Endodermal cell (in vitro differentiated cells): ENCODE measurements around the gene IQCK. TPM values are rescaled to one million over a fixed set of nuclear protein-coding genes. Genes with fewer than 3 reads are reported as not detected.
A peak's percentile ranks its signal among the peaks of the same experiment; 100 is the strongest.

Source experiments
- DNase-seq: peaks from one replicate; pipeline ENCODE4 v3.0.0-alpha.2; 2017
- H3K27ac ChIP-seq: 2 replicates; pipeline ENCODE4 v1.5.1; 2013; ENCODE audit warnings: mild to moderate bottlenecking, low read depth, low read length, moderate library complexity
- H3K27me3 ChIP-seq: 2 replicates; pipeline ENCODE4 v1.6.1; 2013; ENCODE audit warnings: mild to moderate bottlenecking, low read length, moderate library complexity; ENCODE audit not compliant: insufficient read depth, control insufficient read depth, poor library complexity, severe bottlenecking
- H3K36me3 ChIP-seq: 2 replicates; pipeline ENCODE4 v1.7.0; 2013; ENCODE audit warnings: mild to moderate bottlenecking, low read length, moderate library complexity; ENCODE audit not compliant: control insufficient read depth, insufficient read depth
- H3K4me1 ChIP-seq: one replicate; pipeline ENCODE4 v1.7.0; 2013; ENCODE audit warnings: low read length; ENCODE audit not compliant: control insufficient read depth, insufficient read depth
- H3K4me3 ChIP-seq: 2 replicates; pipeline ENCODE4 v1.5.1; 2013; ENCODE audit warnings: mild to moderate bottlenecking, low read length, moderate library complexity
- H3K9ac ChIP-seq: 2 replicates; pipeline ENCODE4 v1.6.1; 2013; ENCODE audit warnings: mild to moderate bottlenecking, low read length, moderate library complexity; ENCODE audit not compliant: poor library complexity, severe bottlenecking; ENCODE audit errors: extremely low read depth
- H3K9me3 ChIP-seq: 2 replicates; pipeline ENCODE4 v1.6.1; 2013; ENCODE audit warnings: mild to moderate bottlenecking, low read length, moderate library complexity; ENCODE audit not compliant: control insufficient read depth
- H3K27ac Mint-ChIP-seq: 2 replicates; pipeline ENCODE4 v1.8.0; 2020; ENCODE audit warnings: mixed read lengths
- H3K27me3 Mint-ChIP-seq: 2 replicates; pipeline ENCODE4 v1.8.0; 2021; ENCODE audit warnings: mild to moderate bottlenecking, mixed read lengths; ENCODE audit not compliant: insufficient read depth
- H3K36me3 Mint-ChIP-seq: 2 replicates; pipeline ENCODE4 v1.8.0; 2020; ENCODE audit warnings: low read depth, mixed read lengths
- H3K4me1 Mint-ChIP-seq: 2 replicates; pipeline ENCODE4 v1.8.0; 2020; ENCODE audit warnings: mixed read lengths
- H3K4me3 Mint-ChIP-seq: 2 replicates; pipeline ENCODE4 v1.8.0; 2020; ENCODE audit warnings: mild to moderate bottlenecking, moderate library complexity, mixed read lengths
- H3K9me3 Mint-ChIP-seq: 2 replicates; pipeline ENCODE4 v1.8.0; 2020; ENCODE audit warnings: mild to moderate bottlenecking, mixed read lengths
- CTCF ChIP-seq: fragments of 200-600 bp; sonication (generic); conservative IDR thresholded peaks from 2 replicates; pipeline ENCODE4 v1.5.0; 2021; ENCODE audit warnings: antibody characterized with exemption, mild to moderate bottlenecking
- WGBS, 2 experiments: methylation state at CpG; one replicate each; pipeline versions ENCODE4 v1.1.5 to v1.1.7; 2013; ENCODE audit warnings: missing lambda C conversion rate in 2 of 2, mixed read lengths in 1 of 2; ENCODE audit not compliant: insufficient coverage in 1 of 2, insufficient read length in 1 of 2; 5-methylcytosine and 5-hydroxymethylcytosine counted together
- total RNA-seq, 2 donors: library from RNA; stranded (reverse); fragmentation: NEBNext Ultra II Directional in 1 of 2; extraction: Animal tissue kit (Norgen Biotek cat#: 25700) in 1 of 2; gene quantifications; 2 replicates in 1 of 2; 3 replicates in 1 of 2; pipeline ENCODE4 v1.2.1, GENCODE V29; 2021

Gene IQCK
- total RNA-seq, 2 donors from 2014 or later, result 21.1 to 30.1 TPM

- DNase-seq, result no peak
- no peak for TF ChIP-seq CTCF
- 99 to 100% methylated on average over 8 of the region's 8 CpGs for WGBS, 2 experiments
- Mint-ChIP-seq H3K4me3 (no peak overlapping the region), H3K36me3 (peaks cover 89% of the 10 kb centered on the region), H3K9me3 (no peaks in the 10 kb centered on the region), H3K27me3 (no peaks in the 10 kb centered on the region), H3K4me1 (peaks cover 13% of the 10 kb centered on the region), H3K27ac (peak overlapping the region; percentile 48)
- Histone ChIP-seq H3K4me1 (peaks cover 6% of the 10 kb centered on the region), H3K9me3 (no peaks in the 10 kb centered on the region), H3K36me3 (peaks cover 86% of the 10 kb centered on the region), H3K27me3 (no peaks in the 10 kb centered on the region), H3K27ac (no peak overlapping the region), H3K9ac (no peak overlapping the region), H3K4me3 (no peak overlapping the region)
Measured at GRCh38 chr16:19705146-19705501, 12.9 kb upstream of the IQCK start.

- H3K9me3 Mint-ChIP-seq, result no peaks in the 10 kb centered on the region
- peaks cover 19% of the 10 kb centered on the region for H3K4me1 Mint-ChIP-seq
- Histone ChIP-seq H3K36me3 (peaks cover 88% of the 10 kb centered on the region), H3K27ac (no peak overlapping the region), H3K4me1 (peaks cover 9% of the 10 kb centered on the region), H3K4me3 (no peak overlapping the region), H3K9me3 (no peaks in the 10 kb centered on the region), H3K9ac (no peak overlapping the region), H3K27me3 (no peaks in the 10 kb centered on the region)
- no peak overlapping the region for H3K4me3 Mint-ChIP-seq
- TF ChIP-seq CTCF, result no peak
- H3K27me3 Mint-ChIP-seq, result no peaks in the 10 kb centered on the region
- H3K27ac Mint-ChIP-seq, result no peak overlapping the region
- peaks cover 87% of the 10 kb centered on the region for H3K36me3 Mint-ChIP-seq
- DNase-seq, result no peak
- WGBS, 2 experiments, result 83 to 95% methylated on average over 1 to 5 of the region's 5 CpGs
Measured at GRCh38 chr16:19705843-19706242, 12.2 kb upstream of the IQCK start.

- Mint-ChIP-seq H3K27ac (no peak overlapping the region), H3K4me1 (peaks cover 27% of the 10 kb centered on the region), H3K4me3 (no peak overlapping the region), H3K36me3 (peaks cover 82% of the 10 kb centered on the region), H3K9me3 (no peaks in the 10 kb centered on the region), H3K27me3 (no peaks in the 10 kb centered on the region)
- Histone ChIP-seq H3K36me3 (peaks cover 87% of the 10 kb centered on the region), H3K27ac (no peak overlapping the region), H3K9ac (no peak overlapping the region), H3K4me1 (peaks cover 13% of the 10 kb centered on the region), H3K4me3 (no peak overlapping the region), H3K9me3 (no peaks in the 10 kb centered on the region), H3K27me3 (no peaks in the 10 kb centered on the region)
- DNase-seq, result no peak
- no peak for TF ChIP-seq CTCF
- WGBS, 2 experiments, result 95 to 96% methylated on average over 15 of the region's 15 CpGs
Measured at GRCh38 chr16:19706846-19707245, 11.2 kb upstream of the IQCK start.
